GM12873 (cell line): Measurements from ENCODE around the gene RPH3AL.

Source experiments
- TF ChIP-seq, protein P1 (sequence below): IDR thresholded peaks from 2 replicates; pipeline ENCODE4 v1.5.1; 2012; ENCODE audit warnings: low read depth, mild to moderate bottlenecking, moderate library complexity, low read length, control low read depth; ENCODE audit not compliant: insufficient read depth; ENCODE audit errors: missing control alignments

RPH3AL gene

DNA sequence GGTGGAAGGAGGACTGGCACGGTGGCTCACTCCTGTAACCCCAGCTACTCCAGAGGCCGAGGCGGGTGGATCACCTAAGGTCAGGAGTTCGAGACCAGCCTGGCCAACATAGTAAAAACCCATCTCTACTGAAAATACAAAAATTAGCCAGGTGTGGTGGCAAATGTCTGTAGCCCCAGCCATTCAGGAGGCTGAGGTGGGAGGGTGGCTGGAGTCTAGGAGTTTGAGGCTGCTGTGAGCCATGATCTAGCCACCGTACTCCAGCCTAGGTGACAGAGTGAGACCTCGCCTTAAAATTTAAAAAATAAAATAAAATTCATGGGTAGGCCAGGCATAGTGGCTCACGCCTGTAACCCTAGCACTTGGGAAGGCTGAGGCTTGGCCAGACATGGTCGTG is 1.2 kb upstream of the RPH3AL start:
- TF ChIP-seq, protein P1, sequence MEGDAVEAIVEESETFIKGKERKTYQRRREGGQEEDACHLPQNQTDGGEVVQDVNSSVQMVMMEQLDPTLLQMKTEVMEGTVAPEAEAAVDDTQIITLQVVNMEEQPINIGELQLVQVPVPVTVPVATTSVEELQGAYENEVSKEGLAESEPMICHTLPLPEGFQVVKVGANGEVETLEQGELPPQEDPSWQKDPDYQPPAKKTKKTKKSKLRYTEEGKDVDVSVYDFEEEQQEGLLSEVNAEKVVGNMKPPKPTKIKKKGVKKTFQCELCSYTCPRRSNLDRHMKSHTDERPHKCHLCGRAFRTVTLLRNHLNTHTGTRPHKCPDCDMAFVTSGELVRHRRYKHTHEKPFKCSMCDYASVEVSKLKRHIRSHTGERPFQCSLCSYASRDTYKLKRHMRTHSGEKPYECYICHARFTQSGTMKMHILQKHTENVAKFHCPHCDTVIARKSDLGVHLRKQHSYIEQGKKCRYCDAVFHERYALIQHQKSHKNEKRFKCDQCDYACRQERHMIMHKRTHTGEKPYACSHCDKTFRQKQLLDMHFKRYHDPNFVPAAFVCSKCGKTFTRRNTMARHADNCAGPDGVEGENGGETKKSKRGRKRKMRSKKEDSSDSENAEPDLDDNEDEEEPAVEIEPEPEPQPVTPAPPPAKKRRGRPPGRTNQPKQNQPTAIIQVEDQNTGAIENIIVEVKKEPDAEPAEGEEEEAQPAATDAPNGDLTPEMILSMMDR = no peak

DNA sequence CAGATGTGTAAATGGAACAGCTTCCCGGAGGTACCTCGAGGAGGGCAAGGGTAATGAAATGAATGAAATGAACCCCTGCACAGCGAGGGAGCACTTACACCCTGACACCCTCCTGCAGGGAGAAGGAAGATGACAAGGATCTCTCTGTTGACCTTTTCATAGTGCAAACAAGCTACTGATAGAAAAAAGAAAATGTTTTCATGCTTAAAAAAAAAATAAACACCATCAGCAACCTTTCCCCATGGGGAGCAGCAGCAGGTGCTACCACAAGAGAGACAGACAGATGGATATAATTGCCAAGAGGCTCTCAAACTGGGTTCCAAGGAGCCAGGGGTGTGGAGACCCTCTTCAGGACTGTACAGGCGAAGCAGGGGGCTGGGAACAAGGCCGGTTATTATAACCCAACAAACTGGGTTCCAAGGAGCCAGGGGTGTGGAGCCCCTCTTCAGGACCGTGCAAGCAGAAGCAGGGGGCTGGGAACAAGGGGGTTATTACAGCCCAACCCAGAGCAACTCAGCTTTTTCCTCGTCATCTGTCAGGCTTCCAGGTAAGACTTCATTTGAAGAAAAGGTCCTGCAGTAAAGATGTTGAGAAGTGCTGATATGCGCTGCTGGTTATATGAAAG is 718 bp upstream of the RPH3AL start:
- TF ChIP-seq, protein P1 = no peak

DNA sequence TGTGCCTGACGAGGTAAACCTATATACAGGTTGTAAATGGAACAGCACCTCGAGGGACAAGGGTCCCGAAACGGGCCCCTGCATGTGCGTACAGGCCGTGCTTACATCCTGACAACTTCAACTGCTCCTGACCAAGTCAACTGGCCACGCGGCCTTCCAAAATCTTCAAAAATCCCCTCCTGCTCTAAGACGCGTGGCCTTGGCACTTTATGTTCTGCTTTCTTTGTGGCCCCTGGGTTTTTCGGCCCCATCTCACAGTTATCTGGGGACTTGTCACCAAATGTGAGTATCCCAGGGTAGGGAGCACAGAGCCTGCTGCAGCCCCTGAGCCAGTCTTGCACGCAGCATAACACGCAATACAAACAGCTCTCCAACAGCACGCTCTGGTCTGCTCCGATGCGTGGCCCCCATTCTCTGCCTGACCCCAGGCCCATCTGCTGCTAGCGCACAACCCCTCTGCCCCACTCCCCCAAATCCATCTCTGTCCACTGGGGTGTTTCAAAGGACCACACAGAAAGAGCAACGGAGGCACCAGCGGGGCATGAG is 659 bp downstream of the RPH3AL start:
- TF ChIP-seq, protein P1 = no peak

DNA sequence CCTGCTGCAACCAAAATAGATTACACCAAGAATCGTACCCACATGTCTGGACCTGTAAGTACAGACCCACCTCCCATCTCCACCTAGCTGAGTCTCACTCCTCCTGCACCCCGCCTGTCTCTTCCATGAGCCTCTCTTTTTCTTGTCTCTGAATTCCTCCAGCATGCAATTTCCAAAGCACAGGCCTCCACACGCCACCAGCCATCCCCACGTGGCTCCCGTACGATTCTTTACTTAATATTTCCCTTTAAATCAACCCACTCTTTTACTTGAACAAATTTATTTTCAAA is 1.2 kb downstream of the RPH3AL start:
- TF ChIP-seq, protein P1 = no peak

DNA sequence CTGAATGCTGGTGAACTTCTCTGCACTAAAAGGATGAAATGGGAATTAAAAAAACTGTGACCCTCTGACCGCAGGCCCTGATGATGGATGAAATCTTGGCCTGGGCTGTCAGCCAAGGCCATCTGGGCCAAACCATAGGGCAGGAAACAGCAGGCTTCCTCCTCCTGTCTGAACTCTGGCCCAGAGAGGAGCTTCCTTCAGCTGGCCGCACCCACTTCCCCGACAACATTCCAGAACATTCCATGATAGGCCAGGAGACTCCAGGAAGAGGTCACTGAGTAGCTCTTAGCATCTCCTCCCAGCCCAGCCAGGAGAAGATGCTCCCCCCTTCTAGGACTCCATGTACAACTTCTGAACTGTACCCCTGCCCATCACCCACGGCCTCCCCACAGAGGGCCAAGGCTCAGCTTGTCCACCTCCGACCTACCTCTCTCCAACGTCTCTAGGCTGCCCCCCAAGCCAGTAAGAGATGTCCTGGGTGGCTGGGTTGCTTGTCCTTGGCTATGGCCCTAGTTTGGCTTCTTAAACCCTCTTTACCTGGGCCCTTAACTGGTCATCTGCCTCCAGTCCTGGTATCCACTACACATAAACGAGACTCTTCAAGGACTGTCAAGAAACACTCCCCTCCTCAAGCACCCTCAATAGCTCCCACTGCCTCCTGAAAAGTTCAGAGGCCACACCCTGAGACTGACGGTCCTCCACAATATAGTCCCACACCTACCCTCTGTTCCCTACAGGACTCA is 1.7 kb downstream of the RPH3AL start:
- TF ChIP-seq, protein P1 = no peak

DNA sequence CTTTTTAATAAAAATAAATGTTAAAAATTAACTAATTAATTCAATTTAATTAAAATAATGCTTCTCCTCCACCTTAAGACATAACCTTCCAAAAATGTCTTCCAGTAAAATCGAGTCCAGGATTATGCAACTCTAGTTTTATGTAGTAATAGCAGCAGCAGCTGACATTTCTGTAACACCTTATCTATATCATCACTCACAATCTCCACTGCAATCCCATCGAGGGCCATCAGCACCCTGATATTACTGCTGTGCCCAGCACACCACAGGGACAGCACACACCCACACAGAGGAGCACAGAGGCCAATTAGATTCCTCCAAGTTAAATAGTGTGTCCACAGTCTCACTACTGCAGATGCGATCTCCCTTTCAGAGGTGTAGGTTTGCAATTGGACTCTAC is 2.9 kb downstream of the RPH3AL start:
- TF ChIP-seq, protein P1 = no peak

DNA sequence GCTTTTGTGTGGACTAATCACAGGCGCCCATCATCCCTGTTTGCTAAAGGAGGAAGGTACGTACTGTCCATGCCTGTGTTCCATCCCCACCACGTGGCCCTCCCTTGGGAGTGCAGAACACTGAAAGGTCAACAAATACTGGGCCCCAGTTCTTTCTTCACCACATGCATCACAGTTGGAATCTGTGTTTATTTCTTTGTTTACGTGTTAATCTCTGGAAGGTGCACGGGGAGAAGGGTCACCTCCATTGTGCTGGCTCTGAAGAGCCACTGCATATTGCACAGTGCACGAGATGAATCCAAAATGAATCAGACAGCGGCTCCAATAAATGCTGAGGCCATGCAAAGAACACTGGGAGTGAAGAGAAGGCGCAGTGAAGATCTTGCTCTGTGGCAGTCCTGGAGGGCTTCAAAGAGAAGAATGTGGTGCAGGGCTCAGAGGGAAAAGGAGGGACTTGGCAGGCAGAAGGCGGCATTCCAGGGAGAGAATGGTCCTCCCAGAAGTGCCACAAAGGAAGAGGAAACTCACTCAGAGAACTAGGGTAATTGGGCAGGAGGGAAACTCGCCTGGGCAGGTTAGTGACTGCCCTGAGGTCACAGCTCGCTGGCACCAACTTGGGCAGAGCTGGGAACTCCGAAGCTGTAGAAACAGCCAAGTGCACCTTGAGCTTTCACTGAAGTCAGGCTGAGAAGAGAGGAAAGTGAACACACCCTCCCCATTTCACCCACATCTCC is 3.7 kb downstream of the RPH3AL start:
- TF ChIP-seq, protein P1 = no peak
